ENCODE results near the gene ACACB.

ACACB gene

DNA sequence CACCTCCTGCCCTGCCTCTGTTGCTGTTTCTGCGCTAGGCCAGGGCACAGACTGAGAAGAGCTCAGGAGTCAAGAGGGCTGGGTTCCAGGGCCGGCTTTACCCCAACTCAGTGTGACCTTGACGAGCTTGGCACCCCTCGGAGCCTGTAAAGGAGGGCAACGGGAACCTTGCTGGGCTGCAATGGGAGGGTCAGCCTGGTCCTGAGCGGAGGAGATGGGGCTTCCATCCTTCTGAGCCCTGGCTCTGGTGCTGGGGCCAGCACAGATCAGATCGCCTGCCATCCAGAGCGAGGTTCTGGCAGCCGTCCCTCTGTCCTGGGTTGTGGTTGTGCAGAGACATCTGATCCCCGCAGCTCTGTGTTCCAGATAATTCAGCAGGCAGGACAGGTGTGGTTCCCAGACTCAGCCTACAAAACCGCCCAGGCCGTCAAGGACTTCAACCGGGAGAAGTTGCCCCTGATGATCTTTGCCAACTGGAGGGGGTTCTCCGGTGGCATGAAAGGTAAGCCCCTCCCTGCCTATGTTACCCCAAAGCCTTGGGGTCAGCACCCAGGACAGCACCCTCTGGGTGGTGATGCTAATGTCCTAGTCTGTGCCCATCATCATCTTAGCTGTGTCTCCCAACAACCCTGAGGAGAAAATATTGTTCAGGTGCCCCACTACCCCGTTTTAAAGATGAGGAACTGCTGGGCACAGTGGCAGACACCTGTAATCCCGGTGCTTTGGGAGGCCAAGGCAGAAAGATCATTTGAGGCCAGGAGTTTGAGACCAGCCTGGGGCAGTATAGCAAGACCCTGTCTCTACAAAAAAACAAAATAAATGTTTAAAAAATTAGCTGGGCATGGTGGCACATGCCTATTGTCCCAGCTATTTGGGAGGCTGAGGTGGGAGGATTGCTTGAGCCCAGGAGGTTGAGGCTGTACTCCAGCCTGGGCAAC, 142.5 kb downstream of the ACACB start:
- no peak for DNase-seq

DNA sequence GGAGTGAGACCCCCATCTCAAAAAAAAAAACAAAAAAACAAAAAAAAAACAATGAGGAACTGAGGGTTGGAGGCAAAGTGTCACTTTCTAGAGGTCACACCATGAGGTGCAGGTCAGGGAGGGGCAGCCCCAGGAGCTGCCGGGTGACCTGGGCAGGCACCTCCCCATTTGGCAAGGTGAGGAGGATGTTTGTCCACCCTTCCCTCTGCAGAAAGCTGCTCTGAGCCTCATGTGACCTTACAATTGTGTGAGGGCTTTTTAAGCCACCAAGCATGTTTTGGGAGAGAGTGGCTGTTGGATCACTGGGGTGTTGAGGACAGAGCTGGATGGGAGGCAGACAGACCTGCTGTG, 143.1 kb downstream of the ACACB start:
- DNase-seq, result no peak

DNA sequence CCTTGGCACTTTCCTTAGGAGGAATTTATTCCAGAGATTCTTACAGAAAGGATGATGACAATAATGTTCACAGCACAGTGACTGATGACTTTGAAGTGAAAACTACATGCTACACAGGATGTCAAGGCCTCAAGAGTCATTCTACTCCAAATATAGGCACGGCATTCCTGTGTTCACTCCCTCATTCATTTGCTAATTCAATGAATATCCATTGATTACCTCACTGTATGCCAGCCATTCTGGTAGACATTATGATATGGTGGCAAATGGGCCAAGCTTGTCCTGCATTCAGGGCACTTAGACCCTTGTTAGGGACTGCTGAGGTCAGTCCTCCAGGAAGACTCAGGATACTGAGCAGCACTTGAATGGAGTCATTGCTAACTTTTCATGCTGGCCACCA, 144.7 kb downstream of the ACACB start:
- DNase-seq, result no peak

DNA sequence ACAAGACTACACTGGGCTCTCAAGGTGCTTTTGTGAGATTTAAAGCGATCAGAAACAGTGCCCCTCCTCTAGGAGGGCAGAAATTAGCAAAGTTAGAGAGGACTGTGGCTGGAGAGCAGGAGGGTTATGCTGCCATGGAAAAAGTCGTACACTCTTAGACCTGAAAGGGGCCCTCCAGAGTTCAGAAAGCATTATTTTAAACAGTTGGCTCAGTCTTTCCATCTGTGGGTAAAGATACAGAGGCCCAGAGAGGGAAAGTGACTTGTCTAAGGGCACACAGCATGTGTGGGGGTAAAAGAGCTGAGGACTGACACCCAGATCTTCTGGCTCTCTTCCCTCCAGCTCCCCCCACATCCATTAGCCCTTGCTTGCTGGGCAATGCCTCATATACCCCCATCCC, 145.6 kb downstream of the ACACB start:
- DNase-seq, result no peak

DNA sequence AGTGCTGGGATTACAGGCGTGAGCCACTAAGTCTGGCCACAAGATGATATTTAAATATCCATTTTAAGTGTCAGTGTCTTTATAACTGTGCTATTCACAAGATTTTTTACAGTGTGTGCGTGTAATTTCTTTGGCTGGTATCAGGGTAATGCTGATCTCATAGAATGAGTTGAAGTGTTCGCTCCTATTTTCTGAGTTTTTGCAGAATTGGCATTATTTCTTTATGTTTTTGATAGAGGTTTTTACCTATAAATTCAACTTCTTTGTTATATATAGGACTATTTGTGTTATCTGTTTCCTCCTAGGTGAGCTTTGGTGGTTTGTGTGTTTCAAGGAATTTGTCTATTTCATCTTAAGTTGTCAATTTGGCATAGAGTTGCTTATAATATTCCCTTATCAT, 147.1 kb downstream of the ACACB start:
- DNase-seq, result no peak

DNA sequence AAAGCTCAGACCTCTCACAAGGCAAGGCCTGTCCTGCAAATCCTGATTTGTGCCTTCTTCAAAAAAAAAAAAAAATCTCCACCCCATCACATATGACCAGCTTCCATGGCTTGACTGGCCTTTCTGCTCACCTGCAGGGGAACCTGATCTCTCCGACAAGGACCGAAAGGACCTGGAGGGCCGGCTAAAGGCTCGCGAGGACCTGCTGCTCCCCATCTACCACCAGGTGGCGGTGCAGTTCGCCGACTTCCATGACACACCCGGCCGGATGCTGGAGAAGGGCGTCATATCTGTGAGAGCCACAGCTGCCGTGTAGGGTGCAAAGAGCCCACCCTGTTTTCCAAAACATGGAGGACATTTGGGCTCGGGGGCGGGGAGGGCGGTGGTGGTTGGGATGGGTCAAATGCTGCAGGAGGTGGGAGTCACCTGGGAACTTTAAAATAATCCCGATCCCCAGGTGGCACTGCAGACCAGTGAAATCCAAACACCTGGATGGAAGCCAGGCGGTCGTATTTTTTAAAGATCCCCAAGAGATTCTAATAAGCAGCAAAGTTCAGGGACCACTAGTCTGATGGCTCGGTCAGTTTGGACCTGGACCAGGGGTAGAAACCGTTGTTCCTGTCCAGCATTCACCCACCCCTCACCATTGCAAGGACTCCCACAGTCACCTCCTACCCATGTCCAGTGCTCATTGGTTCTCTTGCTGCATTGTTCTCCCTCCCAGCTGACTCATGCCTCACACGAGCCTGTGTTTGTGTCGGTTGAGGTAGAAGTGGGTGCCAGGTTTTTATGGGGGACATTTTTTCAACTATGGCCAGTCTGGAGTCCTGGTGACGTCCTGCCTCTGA, 147.9 kb downstream of the ACACB start:
- DNase-seq, result peak; percentile 19 to 47

DNA sequence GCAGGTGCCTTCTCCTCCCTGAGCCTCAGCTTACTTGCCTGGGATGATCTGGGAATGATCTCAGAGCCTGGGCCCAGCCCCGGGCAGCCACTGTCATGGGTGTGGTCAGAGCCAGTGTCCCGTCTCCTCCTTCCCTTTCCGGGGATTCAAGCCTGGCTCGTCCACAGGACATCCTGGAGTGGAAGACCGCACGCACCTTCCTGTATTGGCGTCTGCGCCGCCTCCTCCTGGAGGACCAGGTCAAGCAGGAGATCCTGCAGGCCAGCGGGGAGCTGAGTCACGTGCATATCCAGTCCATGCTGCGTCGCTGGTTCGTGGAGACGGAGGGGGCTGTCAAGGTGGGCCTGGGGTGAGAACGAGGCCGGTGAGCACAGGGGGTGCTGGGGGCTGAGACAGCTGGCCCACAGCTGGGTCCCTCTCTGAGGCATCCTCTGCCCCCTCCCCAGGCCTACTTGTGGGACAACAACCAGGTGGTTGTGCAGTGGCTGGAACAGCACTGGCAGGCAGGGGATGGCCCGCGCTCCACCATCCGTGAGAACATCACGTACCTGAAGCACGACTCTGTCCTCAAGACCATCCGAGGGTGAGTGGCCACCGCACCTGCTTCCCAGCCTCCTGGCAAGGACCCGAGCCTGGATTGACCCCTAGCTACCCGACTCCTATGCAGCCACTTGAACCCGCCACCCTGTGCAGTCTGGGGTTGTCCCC, 148.7 kb downstream of the ACACB start:
- no peak for DNase-seq

DNA sequence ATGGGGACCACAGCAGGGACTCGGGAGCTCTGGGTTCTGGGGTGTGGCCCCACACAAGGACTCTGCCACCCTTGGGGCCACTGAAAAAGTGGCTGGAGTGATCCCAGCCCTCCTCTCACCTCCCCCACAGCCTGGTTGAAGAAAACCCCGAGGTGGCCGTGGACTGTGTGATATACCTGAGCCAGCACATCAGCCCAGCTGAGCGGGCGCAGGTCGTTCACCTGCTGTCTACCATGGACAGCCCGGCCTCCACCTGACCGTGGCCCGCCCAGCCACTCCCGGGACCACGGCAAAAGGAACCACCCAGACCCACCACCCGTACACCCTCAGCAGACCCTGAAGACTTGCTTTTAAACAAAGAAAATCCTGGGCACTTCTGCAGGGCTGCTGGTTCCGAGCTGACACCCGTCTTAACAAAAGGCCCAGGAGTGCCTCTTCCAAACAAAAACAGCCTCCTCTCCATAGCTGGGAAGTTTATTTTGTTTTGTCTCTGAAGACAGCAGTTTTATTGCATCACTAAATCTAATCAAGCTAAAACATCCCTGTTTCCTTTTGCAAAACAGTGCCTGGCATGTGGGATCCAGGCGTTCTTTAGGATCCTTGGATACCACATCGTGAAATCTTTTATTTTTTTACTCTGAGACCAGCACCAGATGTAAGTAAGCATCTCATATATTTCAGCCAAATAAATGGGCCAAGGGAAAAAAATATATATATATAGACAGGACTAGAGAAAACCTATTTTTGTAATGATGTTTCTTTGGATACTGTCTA, 149.9 kb downstream of the ACACB start:
- DNase-seq, result no peak

DNA sequence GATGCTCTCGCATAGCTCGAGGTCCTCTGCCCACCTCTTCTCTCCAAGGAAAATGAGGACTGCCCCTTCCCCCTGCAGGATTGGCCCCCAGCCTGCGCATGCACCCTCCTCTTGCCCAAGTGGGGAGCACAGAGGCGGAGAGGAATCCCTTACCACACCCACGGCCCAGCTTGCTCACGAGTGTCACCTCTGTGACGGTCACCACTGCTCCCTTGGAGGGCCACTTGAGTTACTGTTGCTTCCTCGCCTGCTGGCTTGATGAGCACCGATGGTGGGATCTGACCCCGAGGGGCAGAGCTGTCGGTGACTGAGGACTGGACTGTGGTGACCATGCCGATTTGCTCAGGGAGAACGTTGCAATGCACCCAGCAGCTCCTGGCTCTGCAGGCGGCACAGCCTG, 151.0 kb downstream of the ACACB start:
- DNase-seq, result no peak

DNA sequence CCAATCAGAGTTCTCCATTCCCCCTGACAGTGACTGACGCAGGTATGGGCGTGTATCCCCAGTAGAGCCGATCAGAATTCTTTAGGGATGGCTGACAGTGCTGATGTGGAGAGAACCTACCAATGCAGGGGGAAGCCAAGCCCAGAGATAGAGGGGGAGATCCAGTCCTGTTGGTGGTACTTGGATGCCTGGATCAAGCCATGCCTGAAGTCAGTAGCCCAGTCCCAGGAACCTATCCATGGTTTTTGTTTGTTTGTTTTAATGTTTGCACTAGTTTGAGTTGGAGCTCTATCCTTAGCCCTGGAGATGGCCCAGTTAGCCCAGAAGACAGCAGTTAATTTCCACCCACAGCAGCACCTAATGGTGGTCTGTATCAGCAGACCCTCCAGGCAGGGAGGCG, 152.5 kb downstream of the ACACB start:
- no peak for DNase-seq

DNA sequence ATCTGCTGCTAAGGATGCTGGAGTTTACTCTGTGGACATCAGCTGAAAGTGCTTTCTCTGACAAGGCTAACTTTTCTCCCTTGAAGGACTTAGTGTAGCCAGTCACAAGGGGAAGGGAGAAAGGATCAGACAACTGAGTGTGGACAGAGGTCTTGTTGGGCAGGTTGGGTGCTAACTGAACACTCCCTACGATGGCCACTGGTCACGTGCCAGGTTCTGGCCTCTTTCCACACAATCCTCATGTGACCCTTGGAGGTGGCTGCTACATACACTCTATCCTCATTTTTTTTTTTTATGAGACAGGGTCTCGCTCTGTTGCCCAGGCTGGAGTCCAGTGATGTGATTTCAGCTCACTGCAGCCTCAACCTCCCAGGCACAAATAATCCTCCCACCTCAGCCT, 153.0 kb downstream of the ACACB start:
- DNase-seq, result no peak

DNA sequence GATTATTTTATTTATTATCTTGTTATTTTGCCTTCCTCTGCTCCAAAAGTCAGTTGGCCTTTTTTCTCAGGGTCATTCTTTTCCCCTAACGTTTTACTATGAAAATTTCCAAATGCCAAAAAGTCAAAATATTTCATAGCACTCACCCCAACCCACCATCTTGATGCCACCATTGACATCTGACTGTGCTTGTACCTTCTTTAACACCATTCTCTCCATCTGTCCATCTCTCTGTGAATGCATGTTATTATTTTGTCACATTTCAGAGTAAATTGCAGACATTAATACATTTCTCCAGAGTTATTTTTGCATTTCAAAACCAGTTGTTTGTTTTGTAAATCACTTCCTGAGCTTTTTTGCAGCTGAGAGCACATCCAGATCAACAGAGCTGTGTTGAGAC, 154.1 kb downstream of the ACACB start:
- DNase-seq, result no peak

DNA sequence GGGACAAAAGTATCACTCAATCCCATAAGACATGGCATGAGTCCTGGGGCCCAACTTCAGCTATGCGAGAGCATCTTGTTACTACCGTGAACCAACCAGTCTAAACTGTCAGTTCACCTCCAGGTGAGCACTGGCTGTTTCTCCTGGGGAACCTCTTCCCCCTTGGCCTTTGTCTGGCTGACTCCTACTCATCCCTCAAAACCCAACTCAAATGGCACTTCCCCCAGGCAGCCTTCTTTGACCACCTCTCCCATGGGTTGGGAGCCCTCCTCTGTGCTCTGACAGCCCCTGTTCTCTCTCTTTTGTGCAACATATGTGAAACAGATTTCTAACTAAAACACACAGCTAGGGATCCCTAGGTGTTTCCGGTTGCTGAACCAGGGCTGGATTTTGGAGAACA, 155.0 kb downstream of the ACACB start:
- no peak for DNase-seq

DNA sequence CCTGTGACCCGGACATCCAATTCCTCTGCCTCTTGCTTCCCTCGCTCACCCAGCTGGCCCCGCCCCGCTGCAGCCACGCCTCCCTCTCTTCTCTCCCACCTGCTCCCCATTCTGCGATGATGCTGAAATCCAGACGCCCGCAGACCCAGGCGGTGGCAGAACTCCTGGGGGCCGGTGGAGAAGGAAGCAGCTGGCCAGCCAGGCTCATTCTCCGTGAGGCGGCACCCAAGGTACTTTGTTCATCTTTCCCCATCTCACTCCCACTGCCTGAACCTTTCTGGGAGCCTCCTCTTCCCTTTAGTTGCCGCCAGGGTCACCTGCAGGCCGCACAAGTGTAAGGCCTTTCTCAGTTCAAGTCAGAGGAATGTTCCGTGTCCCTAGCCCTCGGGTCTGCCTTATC, 157.0 kb downstream of the ACACB start:
- DNase-seq, result no peak

DNA sequence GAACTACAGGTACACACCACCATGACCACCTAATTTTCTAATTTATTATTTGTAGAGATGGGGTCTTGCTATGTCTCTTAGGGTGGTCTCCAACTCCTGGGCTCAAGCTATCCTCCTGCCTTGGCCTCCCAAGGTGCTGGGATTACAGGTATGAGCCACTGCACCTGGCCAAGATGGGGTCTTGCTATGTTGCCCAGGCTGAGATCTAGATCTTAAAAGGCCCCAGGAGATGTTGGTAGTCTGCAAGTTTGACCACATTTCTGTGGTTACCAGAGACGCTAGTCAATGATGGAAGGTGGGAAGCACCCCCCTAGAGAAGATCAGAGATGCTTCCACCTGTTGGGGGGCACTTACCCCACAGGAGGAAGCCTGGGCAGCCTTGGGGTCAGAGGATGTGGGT, 158.0 kb downstream of the ACACB start:
- no peak for DNase-seq

DNA sequence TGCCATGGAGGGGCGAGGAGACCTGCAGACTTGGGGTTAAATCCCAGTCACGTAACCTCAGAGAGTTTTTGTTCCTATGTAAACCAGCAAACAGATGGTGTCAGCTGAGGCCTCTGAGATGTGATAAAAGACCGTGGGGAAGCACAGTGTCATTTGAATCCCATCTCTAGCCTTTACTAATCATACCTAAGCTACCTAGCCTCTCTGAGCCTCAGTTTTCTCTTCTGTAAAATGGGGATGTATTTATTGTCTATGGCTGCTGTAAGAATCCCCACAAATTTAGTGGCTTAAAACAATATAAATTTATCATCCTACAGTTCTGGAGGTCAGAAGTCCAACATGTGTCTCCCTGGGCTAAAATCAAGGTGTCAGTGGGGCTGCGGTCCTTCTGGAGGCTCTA, 158.8 kb downstream of the ACACB start:
- no peak for DNase-seq

DNA sequence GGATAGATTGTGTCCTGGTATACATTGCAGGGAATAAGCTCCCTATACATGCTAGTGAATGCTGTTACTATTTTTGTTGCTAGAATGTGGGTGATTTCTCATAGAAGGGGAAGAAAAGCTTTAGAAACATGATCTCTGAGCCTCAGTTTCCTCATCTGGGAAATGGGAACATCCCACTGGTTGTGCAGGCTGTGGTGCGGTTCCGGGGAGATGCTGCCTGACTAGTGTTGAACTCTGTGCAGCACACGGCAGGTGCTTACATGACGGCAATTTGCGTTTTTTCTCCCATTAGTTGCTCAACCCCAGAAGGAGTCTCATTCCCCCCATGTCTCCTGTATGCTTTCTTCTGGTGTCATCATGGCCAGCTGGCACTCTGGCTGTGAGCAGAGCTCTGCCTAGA, 159.8 kb downstream of the ACACB start:
- DNase-seq, result no peak

DNA sequence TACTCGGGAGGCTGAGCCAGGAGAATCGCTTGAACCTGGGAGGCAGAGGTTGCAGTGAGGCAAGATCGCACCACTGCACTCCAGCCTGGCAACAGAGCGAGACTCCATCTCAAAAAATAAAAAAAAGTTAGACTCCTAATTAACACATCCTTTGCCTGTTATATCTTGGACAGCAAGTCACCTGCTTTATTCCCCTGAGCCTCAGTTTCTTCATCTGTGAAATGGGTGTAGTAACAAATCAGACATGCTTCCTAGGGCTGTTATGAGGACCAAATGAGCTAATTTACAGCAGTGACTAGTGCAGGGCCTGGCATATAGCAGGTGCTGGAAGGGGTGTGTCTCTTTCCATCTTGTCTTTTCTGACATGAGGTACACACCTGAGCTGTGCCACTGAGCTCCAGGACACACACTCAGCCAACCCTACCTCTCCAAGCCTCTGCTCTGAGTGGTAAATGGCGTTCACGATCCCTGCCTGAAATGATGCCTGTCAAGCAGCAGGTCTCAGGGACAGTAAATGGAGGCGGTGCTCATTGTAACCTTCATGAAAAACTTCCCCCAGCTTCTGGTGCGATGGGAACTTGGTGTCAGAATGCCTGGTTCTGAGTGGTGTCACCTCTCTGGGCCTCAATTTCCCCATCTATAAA, 161.0 kb downstream of the ACACB start:
- DNase-seq, result no peak

DNA sequence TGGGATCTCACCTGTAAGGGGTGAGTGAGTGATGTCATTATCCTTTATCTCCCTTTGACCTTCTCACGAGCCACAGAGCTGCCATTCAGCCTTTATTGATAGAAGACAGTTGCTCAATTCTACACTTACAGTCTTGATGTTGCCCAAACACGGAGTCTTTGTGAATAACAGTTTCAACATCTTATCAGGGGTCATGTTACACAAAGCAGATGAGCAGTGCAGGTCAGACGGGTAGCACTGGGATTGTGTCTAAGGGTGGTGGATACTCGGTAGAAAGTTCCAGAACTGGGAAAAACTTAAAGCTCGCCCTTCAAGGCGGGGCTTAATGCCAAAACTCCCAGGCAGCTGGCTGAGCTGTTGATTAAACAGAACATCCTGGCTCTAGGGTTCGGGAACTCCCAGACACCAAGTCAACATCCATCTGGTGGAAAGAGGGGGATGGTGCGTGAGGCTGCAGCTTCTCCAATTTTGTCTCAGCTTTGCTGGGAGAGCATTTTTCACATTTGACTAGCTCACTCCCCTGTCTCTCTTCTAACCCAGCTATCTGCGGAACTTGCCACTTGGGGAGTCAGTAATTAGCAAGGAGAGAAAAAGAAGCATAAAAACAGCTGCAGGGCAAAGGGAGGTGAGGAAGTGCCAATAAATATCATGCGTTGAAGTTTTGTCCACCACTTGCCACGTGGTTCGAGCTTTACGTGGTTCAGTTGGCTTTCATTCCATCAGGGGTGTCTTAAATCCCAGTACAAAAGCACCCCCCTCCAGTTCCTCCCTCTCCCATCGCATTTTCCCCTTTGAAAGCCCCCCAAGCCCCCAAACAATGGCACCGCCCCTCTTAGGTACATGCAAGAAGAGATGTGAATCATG, 161.7 kb downstream of the ACACB start:
- no peak for DNase-seq

DNA sequence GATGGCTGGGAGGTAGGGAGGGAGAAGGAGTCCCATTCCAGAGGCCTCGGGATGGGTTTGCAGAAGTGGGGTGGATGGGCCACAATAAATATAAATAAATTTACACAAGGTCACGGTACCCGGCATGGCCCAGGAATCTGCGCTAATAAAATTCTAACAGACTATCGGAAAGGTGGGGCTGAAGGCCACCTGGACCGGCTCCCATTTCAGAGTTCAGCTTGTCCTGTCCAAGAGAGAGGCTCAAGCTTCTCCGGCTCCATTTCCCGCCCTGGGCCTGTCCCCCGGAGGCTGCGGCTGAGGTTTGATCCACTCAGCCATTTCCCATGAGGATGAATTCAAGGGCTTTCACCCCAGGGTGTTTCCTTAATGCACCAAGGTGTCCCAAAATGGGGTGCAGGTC, 162.5 kb downstream of the ACACB start:
- DNase-seq, result no peak

DNA sequence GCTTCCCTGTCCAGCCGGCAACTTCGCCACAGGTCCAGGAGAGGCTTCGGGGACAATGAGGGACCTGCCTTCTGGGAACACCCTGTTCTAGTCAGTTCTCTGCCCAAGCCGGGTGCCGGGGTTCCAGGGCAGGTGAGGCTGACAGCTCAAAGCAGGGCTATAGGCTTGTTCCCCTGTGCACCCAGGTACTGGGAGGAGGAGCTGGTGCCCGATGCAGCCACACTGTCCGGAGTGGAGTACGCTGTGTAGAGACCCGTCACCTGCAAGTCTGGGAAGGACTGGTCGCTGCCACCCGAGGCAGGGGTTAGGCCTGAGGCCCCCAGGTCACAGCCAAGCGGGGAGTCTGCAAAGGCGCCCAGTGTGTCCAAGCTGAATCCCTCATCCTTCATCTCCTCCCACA, 163.1 kb downstream of the ACACB start:
- DNase-seq, result no peak

Data from inflammatory macrophage (primary cell).